ENCODE results near the gene GRID2. TPM values are rescaled to one million over a fixed set of nuclear protein-coding genes. Genes with fewer than 3 reads are reported as not detected.

Gene GRID2
- total and polyA plus RNA-seq, 2 experiments from 2014 or later, result 0.12 TPM; not detected in 1

DNA sequence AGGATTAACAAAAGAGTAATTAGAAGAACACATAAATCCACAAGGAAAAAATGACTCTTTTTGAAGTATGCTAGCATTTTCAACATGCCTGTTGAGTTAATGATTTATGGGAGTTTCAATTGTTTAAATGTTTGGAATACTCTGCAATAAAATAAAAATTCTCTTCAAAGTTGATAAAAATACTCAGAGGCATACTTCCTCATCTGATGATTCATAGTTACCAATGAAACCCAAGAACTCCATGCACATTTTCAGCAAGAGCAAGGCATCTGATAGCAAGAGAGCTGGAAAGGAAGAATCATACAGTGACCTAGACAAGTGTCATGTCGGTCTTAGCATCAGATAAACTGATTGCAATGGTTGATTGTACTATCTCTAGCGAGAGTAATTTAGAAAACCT lies 1081.1 kb downstream of the GRID2 start:
- Histone ChIP-seq H3K4me3 (no peak overlapping the region), H3K4me1 (ENCODE audit: low read depth) (no peaks in the 10 kb centered on the region), H3K27ac (no peak overlapping the region), H3K36me3 (no peaks in the 10 kb centered on the region), H3K27me3 (no peaks in the 10 kb centered on the region), H3K9me3 (ENCODE audit: low read depth) (no peaks in the 10 kb centered on the region)
- TF ChIP-seq, protein P1, sequence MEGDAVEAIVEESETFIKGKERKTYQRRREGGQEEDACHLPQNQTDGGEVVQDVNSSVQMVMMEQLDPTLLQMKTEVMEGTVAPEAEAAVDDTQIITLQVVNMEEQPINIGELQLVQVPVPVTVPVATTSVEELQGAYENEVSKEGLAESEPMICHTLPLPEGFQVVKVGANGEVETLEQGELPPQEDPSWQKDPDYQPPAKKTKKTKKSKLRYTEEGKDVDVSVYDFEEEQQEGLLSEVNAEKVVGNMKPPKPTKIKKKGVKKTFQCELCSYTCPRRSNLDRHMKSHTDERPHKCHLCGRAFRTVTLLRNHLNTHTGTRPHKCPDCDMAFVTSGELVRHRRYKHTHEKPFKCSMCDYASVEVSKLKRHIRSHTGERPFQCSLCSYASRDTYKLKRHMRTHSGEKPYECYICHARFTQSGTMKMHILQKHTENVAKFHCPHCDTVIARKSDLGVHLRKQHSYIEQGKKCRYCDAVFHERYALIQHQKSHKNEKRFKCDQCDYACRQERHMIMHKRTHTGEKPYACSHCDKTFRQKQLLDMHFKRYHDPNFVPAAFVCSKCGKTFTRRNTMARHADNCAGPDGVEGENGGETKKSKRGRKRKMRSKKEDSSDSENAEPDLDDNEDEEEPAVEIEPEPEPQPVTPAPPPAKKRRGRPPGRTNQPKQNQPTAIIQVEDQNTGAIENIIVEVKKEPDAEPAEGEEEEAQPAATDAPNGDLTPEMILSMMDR (IDR thresholded peaks at IDR 0.05; ENCODE audit: low read depth, low read length), result no peak
- peak in 1 of 2 donors; percentile 3 for DNase-seq (ENCODE audit: low read depth in 1 of 2, low spot score in 1 of 2)

GRCh38 chr4:93394545-93395081 lies 1090.8 kb downstream of the GRID2 start:
- Histone ChIP-seq H3K27ac (no peak overlapping the region), H3K9me3 (ENCODE audit: low read depth) (no peaks in the 10 kb centered on the region), H3K27me3 (no peaks in the 10 kb centered on the region), H3K4me1 (ENCODE audit: low read depth) (no peaks in the 10 kb centered on the region), H3K4me3 (no peak overlapping the region), H3K36me3 (no peaks in the 10 kb centered on the region)
- TF ChIP-seq, protein P1 (IDR thresholded peaks at IDR 0.05; ENCODE audit: low read depth, low read length), result no peak
- DNase-seq (ENCODE audit: low read depth in 1 of 2, low spot score in 1 of 2), result peak in 1 of 2 donors; percentile 56

DNA sequence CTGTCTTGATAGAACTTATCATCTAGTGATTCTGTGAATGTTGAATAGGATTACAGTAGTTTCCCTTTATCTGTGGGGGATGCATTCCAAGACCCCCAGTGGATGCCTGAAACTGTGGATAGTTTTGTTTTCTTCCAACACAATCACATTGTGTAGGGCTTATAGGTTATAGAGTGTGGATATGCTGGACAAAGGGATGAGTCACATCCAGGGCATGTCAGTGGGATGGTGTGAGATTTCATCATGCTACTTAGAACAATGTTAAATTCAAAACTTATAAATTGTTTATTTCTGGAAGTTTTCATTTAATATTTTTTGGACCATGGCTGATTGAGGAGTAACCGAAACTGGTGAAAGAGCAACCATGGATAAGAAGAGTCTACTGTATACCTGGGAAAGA lies 1092.5 kb downstream of the GRID2 start:
- Histone ChIP-seq H3K27me3 (no peaks in the 10 kb centered on the region), H3K9me3 (ENCODE audit: low read depth) (no peaks in the 10 kb centered on the region), H3K36me3 (no peaks in the 10 kb centered on the region), H3K4me3 (no peak overlapping the region), H3K27ac (no peak overlapping the region), H3K4me1 (ENCODE audit: low read depth) (no peaks in the 10 kb centered on the region)
- DNase-seq (ENCODE audit: low read depth in 1 of 2, low spot score in 1 of 2), result peak in 1 of 2 donors; percentile 80
- TF ChIP-seq, protein P1 (IDR thresholded peaks at IDR 0.05; ENCODE audit: low read depth, low read length), result no peak

- Histone ChIP-seq H3K36me3 (no peaks in the 10 kb centered on the region), H3K27me3 (no peaks in the 10 kb centered on the region), H3K27ac (no peak overlapping the region), H3K4me1 (ENCODE audit: low read depth) (no peaks in the 10 kb centered on the region), H3K4me3 (no peak overlapping the region), H3K9me3 (ENCODE audit: low read depth) (no peaks in the 10 kb centered on the region)
- DNase-seq (ENCODE audit: low read depth in 1 of 2, low spot score in 1 of 2), result no peak
- TF ChIP-seq, protein P1 (IDR thresholded peaks at IDR 0.05; ENCODE audit: low read depth, low read length), result no peak
Measured at GRCh38 chr4:93403571-93403970, 1099.8 kb downstream of the GRID2 start.

DNA sequence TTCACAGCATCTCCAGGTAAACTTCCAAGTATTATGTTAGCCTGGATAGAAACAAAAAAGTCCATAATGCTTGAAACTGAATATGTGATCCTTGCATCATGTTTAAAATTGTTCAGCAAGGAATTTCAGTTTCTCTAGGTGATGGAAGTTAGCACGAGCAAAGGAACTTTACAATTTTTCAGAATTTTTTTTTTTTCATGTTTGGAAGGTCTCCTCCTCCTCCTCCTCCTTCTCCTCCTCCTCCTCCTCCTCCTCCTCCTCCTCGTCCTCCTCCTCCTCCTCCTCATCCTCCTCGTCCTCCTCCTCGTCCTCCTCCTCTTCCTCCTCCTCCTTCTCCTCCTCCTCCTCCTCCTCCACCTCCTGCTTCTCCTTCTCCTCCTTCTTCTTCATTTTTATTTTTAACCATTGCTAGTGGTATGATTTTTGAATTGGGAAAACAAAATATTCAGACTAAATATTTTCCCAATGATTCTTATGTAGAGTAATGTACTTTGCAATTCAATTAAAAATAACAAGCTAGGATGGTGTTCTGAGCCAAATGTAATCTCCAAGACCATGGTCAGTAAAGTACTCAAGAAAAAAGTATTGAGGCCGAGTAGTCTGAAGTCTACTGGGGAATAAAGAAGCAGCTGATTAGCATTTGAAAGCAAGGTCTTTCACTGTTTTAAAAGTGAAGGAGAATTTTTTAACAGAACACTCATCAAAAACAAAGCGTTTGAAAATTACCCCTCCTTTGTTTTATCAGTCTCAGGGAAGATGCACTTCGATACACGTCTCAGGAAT lies 1103.9 kb downstream of the GRID2 start:
- no peak for DNase-seq (ENCODE audit: low read depth in 1 of 2, low spot score in 1 of 2)
- TF ChIP-seq, protein P1 (IDR thresholded peaks at IDR 0.05; ENCODE audit: low read depth, low read length), result no peak
- Histone ChIP-seq H3K4me1 (ENCODE audit: low read depth) (no peaks in the 10 kb centered on the region), H3K36me3 (no peaks in the 10 kb centered on the region), H3K27ac (no peak overlapping the region), H3K27me3 (no peaks in the 10 kb centered on the region), H3K4me3 (no peak overlapping the region), H3K9me3 (ENCODE audit: low read depth) (no peaks in the 10 kb centered on the region)

All from cardiac muscle cell (in vitro differentiated cells and primary cell).